Activated gamma-delta T cell treated with anti-CD3 and anti-CD28 coated beads, Interleukin-2, amount 50 U/mL, for 16 hours (primary cell): ENCODE measurements around the gene PAM.
"Not testable (repeated sequence)": the region's sequence is repeated elsewhere in the genome, so short reads cannot be mapped to it uniquely, and the experiment has no call there.

Source experiments
- DNase-seq: peaks from one replicate; pipeline ENCODE4 v3.0.0-alpha.2; 2020; ENCODE audit warnings: low read depth

PAM gene

GRCh38 chr5:103003872-103004271 is 248.8 kb downstream of the PAM start:
- DNase-seq, result no peak

- no peak for DNase-seq
These were observed 250.2 kb downstream of the PAM start for GRCh38 chr5:103005276-103005675.

GRCh38 chr5:103006921-103007320 is 251.8 kb downstream of the PAM start:
- DNase-seq, result no peak

- no peak for DNase-seq
These were observed 255.1 kb downstream of the PAM start for GRCh38 chr5:103010168-103010567.

GRCh38 chr5:103013933-103014552 is 258.9 kb downstream of the PAM start:
- no peak for DNase-seq

- no peak for DNase-seq
These were observed 259.9 kb downstream of the PAM start for GRCh38 chr5:103014983-103015382.

GRCh38 chr5:103016167-103016566 is 261.1 kb downstream of the PAM start:
- no peak for DNase-seq

- no peak for DNase-seq
These were observed 264.7 kb downstream of the PAM start for GRCh38 chr5:103019804-103020203.

GRCh38 chr5:103021314-103021713 is 266.2 kb downstream of the PAM start:
- DNase-seq, result no peak

GRCh38 chr5:103027267-103027666 is 272.2 kb downstream of the PAM start:
- DNase-seq, result no peak

GRCh38 chr5:103031607-103032006 is 276.5 kb downstream of the PAM start:
- no peak for DNase-seq

GRCh38 chr5:103033696-103034095 is 278.6 kb downstream of the PAM start:
- no peak for DNase-seq

- DNase-seq, result no peak
These were observed 279.7 kb downstream of the PAM start for GRCh38 chr5:103034662-103035392.

GRCh38 chr5:103035701-103036100 is 280.6 kb downstream of the PAM start:
- no peak for DNase-seq

GRCh38 chr5:103036601-103037000 is 281.5 kb downstream of the PAM start:
- DNase-seq, result no peak

- no peak for DNase-seq
These were observed 282.8 kb downstream of the PAM start for GRCh38 chr5:103037673-103038455.

GRCh38 chr5:103041071-103041676 is 286.1 kb downstream of the PAM start:
- no peak for DNase-seq

- DNase-seq, result not testable (repeated sequence)
These were observed 291.6 kb downstream of the PAM start for GRCh38 chr5:103046706-103047105.

GRCh38 chr5:103057208-103058130 is 302.4 kb downstream of the PAM start:
- DNase-seq, result no peak

- no peak for DNase-seq
These were observed 304.4 kb downstream of the PAM start for GRCh38 chr5:103059525-103059924.

- DNase-seq, result no peak
These were observed 305.4 kb downstream of the PAM start for GRCh38 chr5:103060424-103060954.
